ENCODE measurements around the gene FAM131B. TPM values are rescaled to one million over a fixed set of nuclear protein-coding genes. Genes with fewer than 3 reads are reported as not detected.

Gene FAM131B
- total and polyA plus RNA-seq, 2 of the 13 experiments (the other 11 are each of a cell fraction or from before 2014, with no cell fraction given), result 0.07 TPM; not detected in 1

GRCh38 chr7:143369678-143370651 lies 7.5 kb upstream of the FAM131B start (continued):
- TF ChIP-seq ZNF704 (CRISPR knock-in tag; IDR thresholded peaks at IDR 0.05; ENCODE audit: borderline replicate concordance), result no peak
- TF ChIP-seq ZNF335 (CRISPR knock-in tag; IDR thresholded peaks at IDR 0.05), result no peak
- no peak for TF ChIP-seq RXRB (CRISPR knock-in tag; IDR thresholded peaks at IDR 0.05; ENCODE audit: borderline replicate concordance)
- no peak for TF ChIP-seq ZNF460 (CRISPR knock-in tag; IDR thresholded peaks at IDR 0.05; ENCODE audit: borderline replicate concordance)
- TF ChIP-seq MAZ (IDR thresholded peaks at IDR 0.05; ENCODE audit: borderline replicate concordance, low read depth, low read length), result no peak
- TF ChIP-seq MAZ (CRISPR knock-in tag; IDR thresholded peaks at IDR 0.05; ENCODE audit: low read depth), result no peak
- no peak for TF ChIP-seq ZSCAN12 (CRISPR knock-in tag; IDR thresholded peaks at IDR 0.05)
- TF ChIP-seq ZNF562 (CRISPR knock-in tag; IDR thresholded peaks at IDR 0.05; ENCODE audit: borderline replicate concordance), result no peak

- in situ Hi-C loops (cut with HindIII; ENCODE audit: extremely low pct_ligation_motif_present, low pct_unique_long_range_greater_than_20kb) (no loop called here), intact Hi-C loops (cut with micrococcal nuclease; ENCODE audit: unreplicated experiment) (no loop called here)
- ATAC-seq, result no peak
- DNase-seq (ENCODE audit: low spot score), result no peak
- Histone ChIP-seq H3K4me3 (replicated peaks in 1 of 3; ENCODE audit: insufficient read depth in 1 of 3, low read depth in 2 of 3, low read length in 3 of 3) (no peak overlapping the region), H3K9me3 (ENCODE audit: low read length) (no peaks in the 10 kb centered on the region), H4K20me1 (ENCODE audit: insufficient read depth, low read length) (no peaks in the 10 kb centered on the region), H3K36me3 (replicated peaks in 1 of 2; ENCODE audit: control insufficient read depth in 1 of 2, insufficient read depth in 2 of 2, low read length in 2 of 2) (no peaks in the 10 kb centered on the region), H3K9ac (ENCODE audit: insufficient read depth, low read depth, low read length) (no peak overlapping the region), H2AFZ (ENCODE audit: low read length) (no peak overlapping the region), H3K79me2 (ENCODE audit: insufficient read depth, low read length) (no peaks in the 10 kb centered on the region), H3K27me3 (ENCODE audit: control insufficient read depth in 1 of 2, insufficient read depth in 2 of 2, low read length in 2 of 2) (peaks cover 5 to 40% of the 10 kb centered on the region in 2 experiments; a peak in 4 of 5 replicates), H3K4me1 (ENCODE audit: insufficient read depth, low read length) (peaks cover 8% of the 10 kb centered on the region; the same call in 1 of the 2 replicates), H3K4me2 (ENCODE audit: low read depth, low read length) (no peak overlapping the region), H3K27ac (ENCODE audit: extremely low read length, insufficient read depth, low read length) (no peak overlapping the region)
- no peak for TF ChIP-seq JARID2 (CRISPR knock-in tag; IDR thresholded peaks at IDR 0.05; ENCODE audit: insufficient replicate concordance)
- CTCF ChIA-PET (ENCODE audit: low intra/inter-chr PET ratio, low total read pairs), result no interaction called here
- no peak for FAIRE-seq
- no TSS peak for BruUV-seq (replicated peaks)
- POLR2A ChIA-PET, result no interaction called here
- WGBS (ENCODE audit: low lambda C conversion rate), result 43% methylated on average over 1 of the region's 1 CpG
These were observed 5.9 kb upstream of the FAM131B start for GRCh38 chr7:143368387-143368786.

Measured in HepG2 (cell line).